Neural progenitor cell (in vitro differentiated cells): ENCODE results near the gene USP32. TPM values are rescaled to one million over a fixed set of nuclear protein-coding genes. Genes with fewer than 3 reads are reported as not detected.
"Not testable (repeated sequence)": the region's sequence is repeated elsewhere in the genome, so short reads cannot be mapped to it uniquely, and the experiment has no call there.

ENCODE experiments used
- DNase-seq: peaks from one replicate; pipeline ENCODE4 v3.0.0-alpha.2; 2016; ENCODE audit warnings: low spot score
- H2AFZ ChIP-seq: fragments of 200-600 bp; sonication (generic); replicated peaks from 2 replicates; pipeline ENCODE4 v1.6.1; 2016; ENCODE audit warnings: antibody characterized with exemption
- H3F3A ChIP-seq: fragments of 200-600 bp; sonication (generic); 2 replicates; pipeline ENCODE4 v1.6.1; 2016; ENCODE audit warnings: antibody characterized with exemption, low read depth
- H3K27ac ChIP-seq: fragments of 200-600 bp; sonication (generic); 2 replicates; pipeline ENCODE4 v1.5.1; 2016; ENCODE audit warnings: mild to moderate bottlenecking
- H3K27me3 ChIP-seq: fragments of 200-600 bp; sonication (generic); 2 replicates; pipeline ENCODE4 v1.6.1; 2016; ENCODE audit warnings: mild to moderate bottlenecking, moderate library complexity
- H3K36me3 ChIP-seq: fragments of 200-600 bp; sonication (generic); 2 replicates; pipeline ENCODE4 v1.5.1; 2016
- H3K4me1 ChIP-seq: fragments of 200-600 bp; sonication (generic); 2 replicates; pipeline ENCODE4 v1.6.1; 2016; ENCODE audit warnings: mixed run types
- H3K4me2 ChIP-seq: fragments of 200-600 bp; sonication (generic); 2 replicates; pipeline ENCODE4 v1.6.1; 2016
- H3K4me3 ChIP-seq: fragments of 200-600 bp; sonication (generic); 2 replicates; pipeline ENCODE4 v1.5.1; 2016
- H3K79me2 ChIP-seq: fragments of 200-600 bp; sonication (generic); 2 replicates; pipeline ENCODE4 v1.6.1; 2016; ENCODE audit warnings: low read depth
- H3K9ac ChIP-seq: fragments of 200-600 bp; sonication (generic); 2 replicates; pipeline ENCODE4 v1.6.1; 2016
- H3K9me3 ChIP-seq: fragments of 200-600 bp; sonication (generic); 2 replicates; pipeline ENCODE4 v1.5.1; 2016; ENCODE audit warnings: low read depth
- H4K20me1 ChIP-seq: fragments of 200-600 bp; sonication (generic); 2 replicates; pipeline ENCODE4 v1.6.1; 2016; ENCODE audit warnings: low read depth
- H3K27ac Mint-ChIP-seq: 3 replicates; pipeline ENCODE4 v1.8.0; 2021; ENCODE audit warnings: mixed read lengths
- H3K27me3 Mint-ChIP-seq: 2 replicates; pipeline ENCODE4 v1.8.0; 2022; ENCODE audit warnings: low read depth, mild to moderate bottlenecking, inconsistent platforms, moderate library complexity, mixed read lengths; ENCODE audit not compliant: insufficient read depth
- H3K36me3 Mint-ChIP-seq: 3 replicates; pipeline ENCODE4 v1.8.0; 2021; ENCODE audit warnings: mixed read lengths
- H3K4me1 Mint-ChIP-seq: 3 replicates; pipeline ENCODE4 v1.8.0; 2021; ENCODE audit warnings: mixed read lengths
- H3K4me3 Mint-ChIP-seq: 3 replicates; pipeline ENCODE4 v1.8.0; 2021; ENCODE audit warnings: mild to moderate bottlenecking, moderate library complexity, mixed read lengths
- H3K9me3 Mint-ChIP-seq: 3 replicates; pipeline ENCODE4 v1.8.0; 2020; ENCODE audit warnings: mixed read lengths
- CTCF ChIP-seq: fragments of 200-600 bp; sonication (generic); IDR thresholded peaks from 2 replicates; pipeline ENCODE4 v1.5.1; 2017; ENCODE audit warnings: antibody characterized with exemption, mild to moderate bottlenecking
- EZH2 ChIP-seq: fragments of 200-600 bp; sonication (generic); IDR thresholded peaks from 2 replicates; pipeline ENCODE4 v1.6.1; 2017; ENCODE audit warnings: antibody characterized with exemption, mild to moderate bottlenecking, moderate library complexity
- EZH2phosphoT487 ChIP-seq: fragments of 200-600 bp; sonication (generic); IDR thresholded peaks from 2 replicates; pipeline ENCODE4 v1.6.1; 2017; ENCODE audit warnings: antibody characterized with exemption
- total RNA-seq: library from RNA; depleted of rRNA; stranded (reverse); fragments of >200 nt; gene quantifications from 2 replicates; pipeline ENCODE4 v1.2.3, GENCODE V29; 2015; ENCODE audit warnings: low replicate concordance

The USP32 gene
- total RNA-seq, 1 donor from 2014 or later, result 45.0 TPM

GRCh38 chr17:60422162-60422665 is 30.3 kb upstream of the USP32 start, which contains the start of gene CHCT1:
TSS of gene CHCT1 (plus strand) at chr17:60422489. CDS start at chr17:60422593, 104 bp downstream.
- peak within 1 kb of the TSS; percentile 84 for H3K4me3 Mint-ChIP-seq
- peak within 1 kb of the TSS; percentile 79 for H3K4me2 ChIP-seq
- no peaks in the 10 kb centered on the region for H3K9me3 ChIP-seq
- no peaks in the 10 kb centered on the region for H3K79me2 ChIP-seq
- H3K4me3 ChIP-seq, result peak within 1 kb of the TSS; percentile 59
- peaks cover 8% of the 10 kb centered on the region for H3K27me3 Mint-ChIP-seq
- H3K9ac ChIP-seq, result no peak within 1 kb of the TSS
- TF ChIP-seq CTCF (no peak), EZH2phosphoT487 (no peak), EZH2 (no peak)
- no peak for DNase-seq
- H3K27ac Mint-ChIP-seq, result peak within 1 kb of the TSS; percentile 89
- H3K9me3 Mint-ChIP-seq, result no peaks in the 10 kb centered on the region
- peak within 1 kb of the TSS; percentile 93 for H2AFZ ChIP-seq
- no peaks in the 10 kb centered on the region for H3K36me3 Mint-ChIP-seq
- no peak within 1 kb of the TSS for H3K27ac ChIP-seq
- H3K4me1 ChIP-seq, result peaks cover 4% of the 10 kb centered on the region
- H3K27me3 ChIP-seq, result peaks cover 14% of the 10 kb centered on the region
- H3K36me3 ChIP-seq, result no peaks in the 10 kb centered on the region
- peaks cover 6% of the 10 kb centered on the region for H3K4me1 Mint-ChIP-seq
- H3F3A ChIP-seq, result peaks cover 6% of the 10 kb centered on the region
- H4K20me1 ChIP-seq, result no peaks in the 10 kb centered on the region

GRCh38 chr17:60421273-60422161 is 29.6 kb upstream of the USP32 start:
- peak overlapping the region; percentile 79 for H3K4me2 ChIP-seq
- H2AFZ ChIP-seq, result peak overlapping the region; percentile 93

GRCh38 chr17:60419875-60420274 is 27.9 kb upstream of the USP32 start:
- not testable (repeated sequence) for H3K27ac ChIP-seq, H3K79me2 ChIP-seq, H3K36me3 ChIP-seq, H3F3A ChIP-seq, H3K27me3 Mint-ChIP-seq, H3K36me3 Mint-ChIP-seq, H3K9me3 ChIP-seq, H3K4me2 ChIP-seq, H3K9ac ChIP-seq, H2AFZ ChIP-seq, H3K4me3 Mint-ChIP-seq, H3K4me3 ChIP-seq, H3K9me3 Mint-ChIP-seq, H3K27ac Mint-ChIP-seq, H3K4me1 ChIP-seq, H3K4me1 Mint-ChIP-seq, DNase-seq, H4K20me1 ChIP-seq
- peaks cover 14% of the 10 kb centered on the region for H3K27me3 ChIP-seq

More at GRCh38 chr17:60421273-60422161, 29.6 kb upstream of the USP32 start:
- no peak for TF ChIP-seq EZH2phosphoT487
- TF ChIP-seq EZH2, result peak; percentile 25
- TF ChIP-seq CTCF, result peak; percentile 99
- Histone ChIP-seq H3K27ac (no peak overlapping the region), H3K4me3 (peak overlapping the region; percentile 59), H3K4me1 (peaks cover 4% of the 10 kb centered on the region), H4K20me1 (no peaks in the 10 kb centered on the region), H3K27me3 (peaks cover 14% of the 10 kb centered on the region), H3F3A (peaks cover 6% of the 10 kb centered on the region), H3K9me3 (no peaks in the 10 kb centered on the region), H3K9ac (no peak overlapping the region), H3K36me3 (no peaks in the 10 kb centered on the region), H3K79me2 (no peaks in the 10 kb centered on the region)
- DNase-seq, result peak; percentile 89
- H3K4me1 Mint-ChIP-seq, result peaks cover 6% of the 10 kb centered on the region
- peaks cover 5% of the 10 kb centered on the region for H3K27me3 Mint-ChIP-seq
- H3K4me3 Mint-ChIP-seq, result peak overlapping the region; percentile 84
- H3K27ac Mint-ChIP-seq, result peak overlapping the region; percentile 89
- no peaks in the 10 kb centered on the region for H3K36me3 Mint-ChIP-seq
- no peaks in the 10 kb centered on the region for H3K9me3 Mint-ChIP-seq

- not testable (repeated sequence) for H3K4me1 Mint-ChIP-seq, H2AFZ ChIP-seq, H3K9me3 Mint-ChIP-seq, H3K79me2 ChIP-seq, H3K4me1 ChIP-seq, H3K27ac Mint-ChIP-seq, H3K36me3 ChIP-seq, H3K9me3 ChIP-seq, H3K4me2 ChIP-seq, H3F3A ChIP-seq, H3K36me3 Mint-ChIP-seq, H3K4me3 Mint-ChIP-seq, H3K27ac ChIP-seq, H3K9ac ChIP-seq, H3K27me3 Mint-ChIP-seq, H3K4me3 ChIP-seq, DNase-seq, H4K20me1 ChIP-seq
- peaks cover 14% of the 10 kb centered on the region for H3K27me3 ChIP-seq
Measured at GRCh38 chr17:60419003-60419402, 27.1 kb upstream of the USP32 start.
